ENCODE data around the gene CCK.
"Not testable (repeated sequence)": the region's sequence is repeated elsewhere in the genome, so short reads cannot be mapped to it uniquely, and the experiment has no call there.

The CCK gene, protein sequence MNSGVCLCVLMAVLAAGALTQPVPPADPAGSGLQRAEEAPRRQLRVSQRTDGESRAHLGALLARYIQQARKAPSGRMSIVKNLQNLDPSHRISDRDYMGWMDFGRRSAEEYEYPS

DNA sequence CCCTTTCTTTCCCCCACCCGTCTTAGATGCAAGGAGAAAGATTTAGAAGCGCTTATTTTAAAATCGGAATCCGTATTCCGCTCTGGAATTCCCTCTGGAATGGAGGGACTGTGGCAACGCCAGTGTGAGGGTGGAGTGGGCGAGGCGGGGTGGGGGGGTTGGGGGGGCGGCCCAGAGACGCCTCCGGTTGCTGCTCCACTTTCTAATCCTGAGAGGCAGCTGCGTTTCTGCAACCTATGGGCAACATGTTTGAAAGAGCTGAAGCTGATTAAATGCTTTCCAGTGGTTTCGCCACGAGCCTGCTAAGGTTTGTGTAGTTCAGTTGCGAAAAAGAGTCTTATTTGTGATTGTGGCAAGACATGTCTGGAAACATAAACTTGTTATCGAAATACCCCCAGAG is at the start of gene CCK:
Gene CCK, minus strand, starts transcription at position 101 of the 400 bp plus-strand sequence. CDS start 2,555 bp downstream, outside the sequence.
- no peak for DNase-seq

GRCh38 chr3:42314411-42314810 is 48.4 kb upstream of the CCK start:
- no peak for DNase-seq

- DNase-seq: no peak
These were observed 42.7 kb upstream of the CCK start for GRCh38 chr3:42308651-42309050.

GRCh38 chr3:42306499-42306898 is 40.5 kb upstream of the CCK start:
- DNase-seq: no peak

GRCh38 chr3:42302924-42303634 is 37.1 kb upstream of the CCK start:
- no peak for DNase-seq

- no peak for DNase-seq
These were observed 35.6 kb upstream of the CCK start for GRCh38 chr3:42301446-42302175.

GRCh38 chr3:42300778-42301177 is 34.8 kb upstream of the CCK start:
- no peak for DNase-seq

DNA sequence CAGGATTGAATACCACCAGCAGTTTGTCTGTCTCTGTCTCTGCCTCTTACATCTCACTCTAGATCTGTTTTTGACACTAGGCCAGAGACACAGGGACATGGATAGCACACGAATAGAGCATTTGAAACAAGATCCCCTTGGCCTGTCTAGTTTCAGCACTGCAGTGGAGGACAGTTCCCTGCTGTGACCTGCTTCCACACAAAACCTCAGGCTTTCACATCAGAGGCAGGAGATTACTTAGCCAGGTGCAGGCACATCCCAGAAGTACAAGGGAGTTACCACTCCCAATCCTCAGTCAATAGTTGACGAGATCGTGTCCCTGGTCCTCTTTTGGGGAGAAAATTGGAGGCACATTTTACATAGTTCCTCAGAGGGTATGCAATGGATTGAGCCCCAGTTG is 34.0 kb upstream of the CCK start:
- DNase-seq: no peak

- no peak for DNase-seq
These were observed 32.3 kb upstream of the CCK start for GRCh38 chr3:42298259-42298658.

DNA sequence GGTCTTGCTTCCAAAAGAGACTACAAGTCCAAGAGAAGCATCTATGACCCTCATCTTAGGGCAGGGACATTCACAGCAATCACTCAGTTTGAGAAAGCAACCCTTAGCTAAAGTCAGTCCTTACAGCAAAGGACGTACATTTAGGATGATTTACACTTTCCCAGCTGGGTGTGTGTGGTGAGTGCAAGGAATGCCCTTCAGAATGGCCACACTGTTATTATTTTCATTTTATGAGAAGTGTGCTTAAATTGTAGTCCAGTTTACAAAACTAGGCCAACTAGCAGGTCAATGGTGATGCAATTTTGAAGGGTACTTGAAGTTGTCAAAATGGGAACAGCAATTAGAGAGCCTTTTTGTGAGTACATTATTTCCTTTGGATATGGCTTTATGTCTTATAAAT is 26.0 kb upstream of the CCK start:
- DNase-seq: no peak

- DNase-seq: no peak
These were observed 25.2 kb upstream of the CCK start for GRCh38 chr3:42290966-42291714.

DNA sequence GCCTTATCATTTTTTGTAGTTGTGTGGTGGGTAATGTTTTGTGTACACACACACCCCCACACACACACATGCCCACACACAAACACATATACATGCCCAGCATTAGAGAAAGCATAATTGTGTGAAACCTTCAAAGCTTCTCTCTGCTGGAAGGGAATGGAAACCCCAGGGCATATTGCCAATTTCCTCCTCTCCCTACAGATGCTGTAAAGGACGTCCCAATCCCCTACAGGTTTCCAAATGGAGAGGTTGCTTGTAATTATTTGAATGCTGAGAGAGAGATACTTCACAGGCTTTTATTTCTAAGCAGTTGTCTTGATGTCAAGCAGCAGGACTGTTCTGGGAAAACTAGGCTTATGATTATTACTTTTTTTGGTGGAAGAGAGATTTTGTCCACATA is 23.0 kb upstream of the CCK start:
- DNase-seq: no peak

GRCh38 chr3:42288385-42288784 is 22.4 kb upstream of the CCK start:
- no peak for DNase-seq

DNA sequence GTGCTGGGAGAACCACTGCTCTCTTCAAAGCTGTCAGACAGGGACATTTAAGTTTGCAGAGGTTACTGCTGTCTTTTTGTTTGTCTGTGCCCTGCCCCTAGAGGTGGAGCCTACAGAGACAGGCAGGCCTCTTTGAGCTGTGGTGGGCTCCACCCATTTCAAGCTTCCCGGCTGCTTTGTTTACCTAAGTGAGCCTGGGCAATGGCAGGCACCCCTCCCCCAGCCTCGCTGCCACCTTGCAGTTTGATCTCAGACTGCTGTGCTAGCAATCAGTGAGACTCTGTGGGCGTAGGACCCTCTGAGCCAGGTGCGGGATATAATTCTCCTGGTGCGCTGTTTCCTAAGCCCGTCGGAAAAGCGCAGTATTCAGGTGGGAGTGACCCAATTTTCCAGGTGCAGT is 21.4 kb upstream of the CCK start:
- DNase-seq: not testable (repeated sequence)

DNA sequence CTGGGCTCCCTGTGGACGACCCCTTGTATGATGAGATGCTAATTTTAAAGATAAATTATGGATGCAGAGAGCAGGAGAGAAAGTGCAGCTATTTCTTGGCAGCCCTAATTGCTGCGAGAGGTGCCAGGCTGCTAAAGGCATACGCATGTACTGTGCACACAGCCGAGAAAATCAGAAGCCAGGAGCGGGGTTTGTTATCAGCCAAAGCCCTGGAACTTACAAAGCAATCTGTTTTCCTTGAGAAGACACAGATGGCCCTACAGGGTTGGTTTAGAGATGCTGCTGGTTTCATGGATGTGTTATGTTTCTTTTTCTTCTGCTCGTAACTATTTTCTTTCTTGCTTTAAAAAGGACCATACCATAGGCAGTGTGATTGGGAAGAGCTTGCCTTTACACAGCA is 11.7 kb upstream of the CCK start:
- DNase-seq: no peak

- no peak for DNase-seq
These were observed 10.5 kb upstream of the CCK start for GRCh38 chr3:42276141-42277132.

DNA sequence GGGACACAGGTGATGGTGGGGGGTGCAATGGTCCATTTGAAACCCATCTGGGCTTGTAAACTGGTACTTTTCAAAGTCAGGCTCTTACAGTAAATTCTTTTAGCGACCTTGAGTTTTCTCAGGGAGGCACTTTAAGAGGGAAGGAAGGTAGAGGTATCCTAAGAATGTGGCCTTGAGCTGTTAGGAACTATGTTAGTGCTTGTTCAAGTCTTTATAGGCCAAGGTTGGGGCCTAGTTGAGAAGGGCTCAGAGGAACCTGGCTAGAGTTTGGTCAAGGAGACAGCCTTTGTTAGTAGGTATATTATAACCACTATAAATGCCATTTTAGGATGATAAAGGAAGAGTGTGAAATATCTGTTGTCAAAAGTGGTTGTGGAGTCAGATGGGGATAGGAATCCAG is 9.2 kb upstream of the CCK start:
- no peak for DNase-seq

GRCh38 chr3:42274266-42274665 is 8.3 kb upstream of the CCK start:
- no peak for DNase-seq

DNA sequence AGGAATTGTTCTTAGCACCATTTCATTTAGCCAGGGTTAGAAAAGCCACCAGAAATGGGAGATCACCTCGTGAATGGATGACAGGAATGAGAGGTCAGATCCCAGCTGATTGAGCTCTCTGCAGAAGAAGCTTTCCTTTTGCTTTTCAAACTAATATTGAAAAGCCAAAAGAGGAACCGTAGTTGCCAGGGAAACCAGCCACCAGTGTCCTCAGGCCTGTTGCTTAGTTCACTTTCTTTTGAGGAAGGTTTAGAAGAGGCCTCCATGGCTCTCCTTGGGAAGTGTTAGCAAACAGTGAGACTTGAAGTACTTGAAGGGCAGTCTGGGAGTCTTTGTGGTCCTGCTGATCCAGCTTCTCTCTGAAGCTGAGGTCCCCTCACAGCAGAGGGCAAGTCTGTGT is 7.4 kb upstream of the CCK start:
- DNase-seq: no peak

GRCh38 chr3:42271786-42272185 is 5.8 kb upstream of the CCK start:
- no peak for DNase-seq

- no peak for DNase-seq
These were observed 4.6 kb upstream of the CCK start for GRCh38 chr3:42270561-42270960.

- no peak for DNase-seq
These were observed 3.7 kb upstream of the CCK start for GRCh38 chr3:42269647-42270046.

Data from activated CD4-positive, CD25-positive, alpha-beta regulatory T cell treated with anti-CD3 and anti-CD28 coated beads, Interleukin-2, amount 50 U/mL, for 72 hours (primary cell).